ENCODE results near the gene HDGFL3. TPM values are rescaled to one million over a fixed set of nuclear protein-coding genes. Genes with fewer than 3 reads are reported as not detected.
"Not testable (repeated sequence)": the region's sequence is repeated elsewhere in the genome, so short reads cannot be mapped to it uniquely, and the experiment has no call there.

The HDGFL3 gene
- total RNA-seq, 1 donor = 6.5 TPM

DNA sequence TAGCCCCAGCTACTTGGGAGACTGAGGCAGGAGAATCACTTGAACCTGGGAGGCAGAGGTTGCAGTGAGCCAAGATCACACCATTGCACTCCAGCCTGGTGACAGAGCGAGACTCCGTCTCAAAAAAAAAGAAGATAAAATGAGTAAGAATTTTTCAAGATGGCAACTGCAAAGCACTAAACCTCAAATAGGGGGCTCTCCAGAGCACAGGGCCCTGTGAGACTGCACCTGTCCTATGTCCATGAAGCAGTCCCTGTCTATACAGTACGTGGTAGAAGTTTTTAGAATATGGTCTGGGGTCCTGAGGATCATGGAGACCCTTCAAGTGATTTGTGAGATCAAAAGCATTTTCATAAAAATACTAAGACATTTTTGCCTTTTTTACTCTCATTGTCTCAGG, 122.2 kb downstream of the HDGFL3 start:
- H3K9me3 ChIP-seq (ENCODE audit: low read depth, low read length); H3K4me1 ChIP-seq (ENCODE audit: insufficient read depth, low read length); H3K4me3 ChIP-seq (ENCODE audit: low read length); H3K27me3 ChIP-seq (ENCODE audit: insufficient read depth, low read length): not testable (repeated sequence)

DNA sequence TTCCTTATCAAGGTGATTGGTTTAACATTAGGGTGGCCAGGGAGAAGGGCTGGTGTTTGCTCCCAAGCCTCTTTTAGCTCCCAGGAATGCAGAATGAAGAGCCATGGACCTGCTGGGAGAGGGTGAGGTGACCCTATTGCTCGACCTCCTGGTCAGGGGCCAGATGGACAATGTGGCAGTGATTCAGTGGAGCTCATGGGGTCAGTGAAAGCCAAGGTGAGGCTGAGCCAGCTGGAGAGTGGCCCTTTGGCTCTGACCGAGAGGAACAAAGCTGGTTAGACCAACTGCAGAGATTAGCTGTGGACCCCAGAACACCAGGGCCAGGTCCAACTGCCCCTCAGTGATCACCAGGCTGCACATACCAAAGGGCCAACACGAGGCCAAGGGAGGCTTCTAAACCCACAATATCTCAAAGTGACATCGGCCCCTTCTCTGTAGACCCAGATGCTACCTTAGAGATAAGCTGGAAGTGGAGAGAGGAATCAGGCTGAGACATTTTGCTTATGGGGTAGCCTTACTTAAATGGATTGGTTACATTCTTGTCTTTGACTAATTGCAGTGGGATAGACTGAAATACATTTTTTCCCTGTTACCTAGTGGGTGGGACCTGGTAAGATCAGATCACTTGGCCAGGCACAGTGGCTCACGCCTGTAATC, 124.8 kb downstream of the HDGFL3 start:
- H3K4me3 ChIP-seq (ENCODE audit: low read length) = no peak overlapping the region
- no peaks in the 10 kb centered on the region for H3K9me3 ChIP-seq (ENCODE audit: low read depth, low read length)
- no peaks in the 10 kb centered on the region for H3K27me3 ChIP-seq (ENCODE audit: insufficient read depth, low read length)
- no peaks in the 10 kb centered on the region for H3K4me1 ChIP-seq (ENCODE audit: insufficient read depth, low read length)

GRCh38 chr15:83081256-83082014, 126.2 kb downstream of the HDGFL3 start:
- H3K27me3 ChIP-seq (ENCODE audit: insufficient read depth, low read length) = peaks cover under 1% of the 10 kb centered on the region
- H3K4me3 ChIP-seq (ENCODE audit: low read length) = no peak overlapping the region
- no peaks in the 10 kb centered on the region for H3K4me1 ChIP-seq (ENCODE audit: insufficient read depth, low read length)
- H3K9me3 ChIP-seq (ENCODE audit: low read depth, low read length) = no peaks in the 10 kb centered on the region

DNA sequence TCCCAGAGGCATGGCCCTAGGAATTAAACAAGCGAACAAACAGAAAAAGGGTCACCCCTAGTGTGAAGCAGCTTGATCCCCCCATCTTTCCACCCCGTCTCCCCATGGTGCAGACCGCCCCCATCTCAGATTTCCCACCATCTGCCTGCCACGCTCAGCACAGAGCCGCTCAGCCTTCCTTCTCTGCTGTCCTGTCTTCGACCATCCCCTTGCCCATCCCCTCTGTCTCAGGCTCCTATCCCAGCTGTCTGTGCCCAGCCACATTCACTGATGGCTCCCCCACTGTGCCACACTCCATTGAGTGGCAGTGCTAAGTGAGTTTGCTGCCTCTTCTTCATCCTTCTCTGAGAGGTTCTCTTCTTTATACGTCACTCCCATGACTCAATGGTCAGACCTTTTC, 128.9 kb downstream of the HDGFL3 start:
- H3K27me3 ChIP-seq (ENCODE audit: insufficient read depth, low read length) = peaks cover 5% of the 10 kb centered on the region
- no peak overlapping the region for H3K4me3 ChIP-seq (ENCODE audit: low read length)
- no peaks in the 10 kb centered on the region for H3K4me1 ChIP-seq (ENCODE audit: insufficient read depth, low read length)
- H3K9me3 ChIP-seq (ENCODE audit: low read depth, low read length) = no peaks in the 10 kb centered on the region

Other genes starting within 250 kb of the HDGFL3 start
- 38.1 TPM for gene RAMAC, start 221.6 kb downstream of the HDGFL3 start, total RNA-seq
- 14.2 TPM for gene C15orf40, start 196.2 kb downstream of the HDGFL3 start, total RNA-seq
- gene BTBD1, start 140.6 kb downstream of the HDGFL3 start, total RNA-seq = 77.3 TPM
- gene TM6SF1, start 100.2 kb downstream of the HDGFL3 start, total RNA-seq = 5.6 TPM
- gene BNC1, start 76.8 kb upstream of the HDGFL3 start, total RNA-seq = not detected
- not detected for gene SH3GL3, start 239.5 kb upstream of the HDGFL3 start, total RNA-seq